ENCODE results near the gene NHSL1.

NHSL1 gene

GRCh38 chr6:138424004-138424904, 75.0 kb downstream of the NHSL1 start:
- no peak for DNase-seq (ENCODE audit: low spot score)

GRCh38 chr6:138422861-138423260, 76.4 kb downstream of the NHSL1 start:
- DNase-seq (ENCODE audit: low spot score): no peak

- DNase-seq (ENCODE audit: low spot score): no peak
Measured at GRCh38 chr6:138421608-138422007, 77.7 kb downstream of the NHSL1 start.

- no peak for DNase-seq (ENCODE audit: low spot score)
Measured at GRCh38 chr6:138421089-138421488, 78.2 kb downstream of the NHSL1 start.

GRCh38 chr6:138420356-138420755, 78.9 kb downstream of the NHSL1 start:
- DNase-seq (ENCODE audit: low spot score): no peak

GRCh38 chr6:138419766-138420165, 79.5 kb downstream of the NHSL1 start:
- no peak for DNase-seq (ENCODE audit: low spot score)

GRCh38 chr6:138418118-138418742, 81.1 kb downstream of the NHSL1 start:
- DNase-seq (ENCODE audit: low spot score): no peak

- no peak for DNase-seq (ENCODE audit: low spot score)
Measured at GRCh38 chr6:138417493-138418117, 81.7 kb downstream of the NHSL1 start.

- no peak for DNase-seq (ENCODE audit: low spot score)
Measured at GRCh38 chr6:138416206-138416605, 83.1 kb downstream of the NHSL1 start.

- DNase-seq (ENCODE audit: low spot score): no peak
Measured at GRCh38 chr6:138415125-138415524, 84.2 kb downstream of the NHSL1 start.

- DNase-seq (ENCODE audit: low spot score): no peak
Measured at GRCh38 chr6:138410972-138411880, 88.1 kb downstream of the NHSL1 start.

- DNase-seq (ENCODE audit: low spot score): no peak
Measured at GRCh38 chr6:138410048-138410735, 89.1 kb downstream of the NHSL1 start.

- DNase-seq (ENCODE audit: low spot score): no peak
Measured at GRCh38 chr6:138406443-138406842, 92.9 kb downstream of the NHSL1 start.

GRCh38 chr6:138405816-138406413, 93.4 kb downstream of the NHSL1 start:
- DNase-seq (ENCODE audit: low spot score): no peak

GRCh38 chr6:138404666-138405337, 94.5 kb downstream of the NHSL1 start:
- DNase-seq (ENCODE audit: low spot score): no peak

GRCh38 chr6:138403801-138404665, 95.3 kb downstream of the NHSL1 start, which contains the start of gene HEBP2:
HEBP2 (plus strand) TSS chr6:138404223; CDS start chr6:138404496, 273 bp downstream.
- peak; percentile 59 for DNase-seq (ENCODE audit: low spot score)

- no peak for DNase-seq (ENCODE audit: low spot score)
Measured at GRCh38 chr6:138403324-138403800, 95.9 kb downstream of the NHSL1 start.

- no peak for DNase-seq (ENCODE audit: low spot score)
Measured at GRCh38 chr6:138402838-138403187, 96.5 kb downstream of the NHSL1 start.
